GM13976 (cell line): ENCODE results near the gene VAMP3.

Experiments
- DNase-seq: peaks from one replicate; pipeline ENCODE4 v3.0.0; 2012; ENCODE audit warnings: low spot score
- CTCF ChIP-seq: IDR thresholded peaks from 2 replicates; pipeline ENCODE4 v1.5.1; 2012; ENCODE audit warnings: borderline replicate concordance, mild to moderate bottlenecking; ENCODE audit not compliant: insufficient read depth; ENCODE audit errors: extremely low read depth, missing control alignments, control extremely low read depth
- in situ Hi-C: fragments of 300-500 bp; cut with MboI; formaldehyde crosslinking; loops from one replicate; pipeline ENCODE4 v1.12.0; 2022; ENCODE audit warnings: low sequenced_read_pairs, mixed read lengths, inconsistent platforms; ENCODE audit not compliant: unreplicated experiment

Gene VAMP3

GRCh38 chr1:7760245-7760644, 10.9 kb upstream of the VAMP3 start:
- TF ChIP-seq CTCF = no peak
- in situ Hi-C loops = no loop called here
- no peak for DNase-seq

GRCh38 chr1:7761103-7761502, 10.0 kb upstream of the VAMP3 start:
- TF ChIP-seq CTCF = no peak
- no peak for DNase-seq
- in situ Hi-C loops = no loop called here

GRCh38 chr1:7767176-7767575, 3.9 kb upstream of the VAMP3 start:
- in situ Hi-C loops = no loop called here
- TF ChIP-seq CTCF = no peak
- DNase-seq = no peak

- no peak for TF ChIP-seq CTCF
- in situ Hi-C loops = no loop called here
- DNase-seq = no peak
Observed at GRCh38 chr1:7768583-7768982, 2.5 kb upstream of the VAMP3 start.

- in situ Hi-C loops = no loop called here
- DNase-seq = no peak
- no peak for TF ChIP-seq CTCF
Observed at GRCh38 chr1:7769673-7770412, 1.3 kb upstream of the VAMP3 start.

- no peak for DNase-seq
- in situ Hi-C loops = no loop called here
- no peak for TF ChIP-seq CTCF
Observed at GRCh38 chr1:7770669-7770996, 463 bp upstream of the VAMP3 start.

GRCh38 chr1:7771823-7772299, 765 bp downstream of the VAMP3 start:
- DNase-seq = no peak
- in situ Hi-C loops = no loop called here
- TF ChIP-seq CTCF = no peak
